Upper lobe of right lung (tissue), 1 donor: ENCODE measurements around the gene GRID2. TPM values are rescaled to one million over a fixed set of nuclear protein-coding genes. Genes with fewer than 3 reads are reported as not detected.
A peak's percentile ranks its signal among the peaks of the same experiment; 100 is the strongest.

Source experiments
- ATAC-seq: fragments of 200-7000 bp; cut with Tn5 transposase; one replicate; pipeline ENCODE4 v1.9.1; 2020; ENCODE audit warnings: mild to moderate bottlenecking, moderate library complexity
- DNase-seq: peaks from one replicate; pipeline ENCODE4 v3.0.0-alpha.2; 2020
- H3K27ac ChIP-seq: fragments of 200-600 bp; one replicate; pipeline ENCODE4 v1.8.0; 2022
- H3K27me3 ChIP-seq: fragments of 200-600 bp; one replicate; pipeline ENCODE4 v1.8.0; 2022; ENCODE audit warnings: mild to moderate bottlenecking
- H3K36me3 ChIP-seq: fragments of 200-600 bp; one replicate; pipeline ENCODE4 v1.8.0; 2022
- H3K4me1 ChIP-seq: fragments of 200-600 bp; one replicate; pipeline ENCODE4 v1.8.0; 2022
- H3K4me3 ChIP-seq: fragments of 200-600 bp; one replicate; pipeline ENCODE4 v1.8.0; 2022; ENCODE audit warnings: mild to moderate bottlenecking
- H3K9me3 ChIP-seq: fragments of 200-600 bp; one replicate; pipeline ENCODE4 v1.8.0; 2022
- intact Hi-C: fragments of 100-400 bp; cut with DNase I; formaldehyde crosslinking; loops from one replicate; pipeline ENCODE4 v1.11.0; 2022
- total RNA-seq: library from RNA; stranded (reverse); fragmentation: NEBNext Ultra II Directional; extraction: Animal tissue kit (Norgen Biotek cat#: 25700); gene quantifications from one replicate; pipeline ENCODE4 v1.2.1, GENCODE V29; 2021
- TF ChIP-seq, protein P1 (sequence below): fragments of 200-600 bp; IDR thresholded peaks from one replicate; pipeline ENCODE4 v1.8.0; 2022; ENCODE audit warnings: antibody characterized with exemption
- donor health status: DM: no; HTN: yes; CAD: no; lungs with severe emphysema.

GRID2 gene
- total RNA-seq, 1 donor from 2014 or later, result not detected

GRCh38 chr4:92279296-92279695 lies 24.5 kb upstream of the GRID2 start:
- Histone ChIP-seq H3K4me1 (no peaks in the 10 kb centered on the region), H3K9me3 (no peaks in the 10 kb centered on the region), H3K27ac (no peak overlapping the region), H3K27me3 (no peaks in the 10 kb centered on the region), H3K36me3 (no peaks in the 10 kb centered on the region), H3K4me3 (no peak overlapping the region)
- intact Hi-C loops, result no loop called here
- TF ChIP-seq, protein P1, sequence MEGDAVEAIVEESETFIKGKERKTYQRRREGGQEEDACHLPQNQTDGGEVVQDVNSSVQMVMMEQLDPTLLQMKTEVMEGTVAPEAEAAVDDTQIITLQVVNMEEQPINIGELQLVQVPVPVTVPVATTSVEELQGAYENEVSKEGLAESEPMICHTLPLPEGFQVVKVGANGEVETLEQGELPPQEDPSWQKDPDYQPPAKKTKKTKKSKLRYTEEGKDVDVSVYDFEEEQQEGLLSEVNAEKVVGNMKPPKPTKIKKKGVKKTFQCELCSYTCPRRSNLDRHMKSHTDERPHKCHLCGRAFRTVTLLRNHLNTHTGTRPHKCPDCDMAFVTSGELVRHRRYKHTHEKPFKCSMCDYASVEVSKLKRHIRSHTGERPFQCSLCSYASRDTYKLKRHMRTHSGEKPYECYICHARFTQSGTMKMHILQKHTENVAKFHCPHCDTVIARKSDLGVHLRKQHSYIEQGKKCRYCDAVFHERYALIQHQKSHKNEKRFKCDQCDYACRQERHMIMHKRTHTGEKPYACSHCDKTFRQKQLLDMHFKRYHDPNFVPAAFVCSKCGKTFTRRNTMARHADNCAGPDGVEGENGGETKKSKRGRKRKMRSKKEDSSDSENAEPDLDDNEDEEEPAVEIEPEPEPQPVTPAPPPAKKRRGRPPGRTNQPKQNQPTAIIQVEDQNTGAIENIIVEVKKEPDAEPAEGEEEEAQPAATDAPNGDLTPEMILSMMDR, result no peak
- DNase-seq (no peak), ATAC-seq (no peak)

DNA sequence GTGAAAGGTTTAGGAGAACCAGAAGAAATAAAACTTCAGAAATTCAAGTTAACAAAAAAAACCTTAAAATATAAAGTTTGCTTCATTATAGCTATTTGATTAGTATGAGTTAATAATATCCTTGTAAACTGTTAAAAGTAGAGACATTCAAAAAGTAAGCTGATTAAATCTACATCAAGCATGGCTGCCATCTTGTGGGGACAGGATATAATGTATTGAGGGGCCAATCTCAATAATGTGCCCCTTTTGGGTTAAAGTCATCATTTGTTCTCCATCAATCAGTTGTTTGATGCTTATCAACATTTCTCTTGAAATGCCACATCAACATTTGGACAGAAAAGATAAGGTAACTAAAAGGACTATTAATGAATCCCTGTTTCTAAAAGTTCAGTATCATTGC lies 4.6 kb upstream of the GRID2 start:
- H3K36me3 ChIP-seq, result no peaks in the 10 kb centered on the region
- no peak overlapping the region for H3K4me3 ChIP-seq
- intact Hi-C loops, result no loop called here
- peaks cover 32% of the 10 kb centered on the region for H3K27me3 ChIP-seq
- TF ChIP-seq, protein P1, result no peak
- ATAC-seq (no peak), DNase-seq (no peak)
- no peaks in the 10 kb centered on the region for H3K9me3 ChIP-seq
- H3K4me1 ChIP-seq, result no peaks in the 10 kb centered on the region
- no peak overlapping the region for H3K27ac ChIP-seq

DNA sequence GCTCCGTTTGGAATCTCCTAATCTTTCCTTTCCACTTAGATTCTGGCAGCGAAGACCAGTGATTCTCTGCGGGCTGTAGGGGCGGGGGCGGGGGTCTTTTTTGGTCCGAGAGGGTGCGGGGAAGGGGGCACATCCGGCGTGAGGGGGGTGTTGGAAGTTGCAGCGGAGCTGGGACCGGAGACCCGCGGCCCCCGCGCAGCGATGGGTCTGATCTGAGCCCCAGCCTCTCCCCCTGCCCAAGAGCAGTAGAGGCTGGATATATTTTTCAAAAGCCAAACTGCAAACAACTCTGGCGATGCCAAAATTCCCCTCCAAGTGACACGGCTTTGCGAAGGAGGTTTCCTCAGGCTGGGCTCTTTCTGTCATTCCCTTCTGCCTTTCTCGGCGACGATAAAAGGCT lies 355 bp downstream of the GRID2 start:
- no peak overlapping the region for H3K27ac ChIP-seq
- H3K4me1 ChIP-seq, result peaks cover 5% of the 10 kb centered on the region
- H3K27me3 ChIP-seq, result peaks cover 67% of the 10 kb centered on the region
- intact Hi-C loops, result no loop called here
- no peaks in the 10 kb centered on the region for H3K36me3 ChIP-seq
- no peak for ATAC-seq
- no peak for DNase-seq
- H3K4me3 ChIP-seq, result no peak overlapping the region
- TF ChIP-seq, protein P1, result no peak
- no peaks in the 10 kb centered on the region for H3K9me3 ChIP-seq

GRCh38 chr4:92304606-92305005 lies 840 bp downstream of the GRID2 start:
- Histone ChIP-seq H3K27ac (no peak overlapping the region), H3K9me3 (no peaks in the 10 kb centered on the region), H3K4me3 (no peak overlapping the region), H3K27me3 (peaks cover 67% of the 10 kb centered on the region), H3K36me3 (no peaks in the 10 kb centered on the region), H3K4me1 (peaks cover 5% of the 10 kb centered on the region)
- no peak for ATAC-seq
- intact Hi-C loops, result no loop called here
- no peak for DNase-seq
- TF ChIP-seq, protein P1, result no peak

DNA sequence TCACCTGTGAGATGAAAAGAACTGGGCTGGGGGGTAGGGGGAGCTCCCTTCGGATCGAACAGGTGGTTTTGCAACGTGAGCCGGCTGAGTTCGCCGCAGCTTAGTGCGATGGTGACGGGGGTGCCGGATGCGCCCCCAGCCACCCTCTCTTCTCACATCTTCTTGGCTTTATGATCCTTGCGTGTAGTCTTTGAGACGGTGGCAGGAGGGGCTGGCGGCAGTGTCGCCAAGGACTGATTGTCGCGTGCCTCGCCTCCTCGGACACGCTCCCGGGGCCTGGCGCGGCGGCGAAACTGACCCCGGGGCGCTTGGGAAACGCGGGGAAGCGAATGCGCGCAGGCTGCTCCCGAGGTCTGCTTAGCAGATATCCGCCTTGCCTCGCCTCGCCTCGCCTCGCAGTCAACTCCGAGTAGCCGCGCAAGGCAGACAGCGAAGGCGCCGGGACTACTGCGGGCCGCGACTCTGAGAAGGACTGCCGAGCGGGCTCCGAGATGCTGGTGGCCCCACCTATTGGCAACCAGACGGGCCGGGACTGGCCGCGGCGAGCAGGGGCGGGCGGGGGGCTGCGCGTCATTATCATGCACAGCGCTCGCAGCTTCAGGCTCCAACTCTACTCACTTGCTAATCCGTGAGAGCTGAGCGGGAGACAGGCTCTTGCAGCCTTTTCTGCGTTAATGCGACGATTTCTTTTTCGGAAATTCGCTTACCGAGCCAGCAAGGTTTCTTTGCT lies 1.5 kb downstream of the GRID2 start:
- no peaks in the 10 kb centered on the region for H3K36me3 ChIP-seq
- DNase-seq (peak; percentile 71), ATAC-seq (peak; percentile 71)
- H3K4me3 ChIP-seq, result peak overlapping the region; percentile 25
- TF ChIP-seq, protein P1, result no peak
- peaks cover 62% of the 10 kb centered on the region for H3K27me3 ChIP-seq
- H3K27ac ChIP-seq, result no peak overlapping the region
- peaks cover 5% of the 10 kb centered on the region for H3K4me1 ChIP-seq
- intact Hi-C loops, result no loop called here
- no peaks in the 10 kb centered on the region for H3K9me3 ChIP-seq
